Right forelimb (tissue), 1 donor: ENCODE results near the gene DHRS13.

ENCODE experiments used
- DNase-seq: peaks from one replicate; pipeline ENCODE4 v3.0.0-alpha.2; 2018

Gene DHRS13

GRCh38 chr17:28902819-28903545 lies at the start of gene DHRS13:
Gene DHRS13 (minus strand): TSS chr17:28903079. CDS start chr17:28902944, 135 bp downstream.
- peak; percentile 92 for DNase-seq

GRCh38 chr17:28951991-28952975 lies 49.4 kb upstream of the DHRS13 start:
- DNase-seq: peak; percentile 95

DNA sequence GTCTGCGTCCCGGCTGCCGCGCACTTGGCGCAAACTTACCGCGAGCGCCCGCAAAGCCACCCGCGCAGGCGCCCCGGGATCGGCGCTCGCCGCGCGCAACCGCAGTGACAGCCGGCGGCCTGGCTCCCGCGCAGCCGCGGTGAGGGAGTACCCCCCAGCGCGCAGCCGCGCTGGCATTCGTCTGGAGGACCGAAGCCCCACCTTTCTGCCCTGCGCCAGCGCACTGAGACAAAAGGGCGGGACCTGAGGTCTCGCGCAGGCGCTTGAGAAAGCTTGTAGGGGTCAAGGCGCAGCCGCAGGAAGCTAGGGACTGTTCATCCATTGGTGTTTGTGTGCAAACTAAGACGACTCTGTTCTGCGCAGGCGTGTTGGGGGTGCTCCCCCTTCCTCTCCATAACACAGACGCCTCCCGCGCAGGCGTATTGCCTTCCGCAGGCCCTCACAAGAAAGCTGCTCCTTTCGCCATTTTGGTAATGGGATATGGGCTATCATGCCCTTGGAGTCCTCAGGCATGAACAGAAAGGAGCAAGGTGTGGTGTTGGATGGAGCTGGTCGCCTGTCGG lies 48.6 kb upstream of the DHRS13 start, which contains the start of gene PHF12:
Gene PHF12, minus strand, starts transcription at position 91 of the 563 bp plus-strand sequence. CDS start 558 bp downstream, outside the sequence.
- peak; percentile 98 for DNase-seq

DNA sequence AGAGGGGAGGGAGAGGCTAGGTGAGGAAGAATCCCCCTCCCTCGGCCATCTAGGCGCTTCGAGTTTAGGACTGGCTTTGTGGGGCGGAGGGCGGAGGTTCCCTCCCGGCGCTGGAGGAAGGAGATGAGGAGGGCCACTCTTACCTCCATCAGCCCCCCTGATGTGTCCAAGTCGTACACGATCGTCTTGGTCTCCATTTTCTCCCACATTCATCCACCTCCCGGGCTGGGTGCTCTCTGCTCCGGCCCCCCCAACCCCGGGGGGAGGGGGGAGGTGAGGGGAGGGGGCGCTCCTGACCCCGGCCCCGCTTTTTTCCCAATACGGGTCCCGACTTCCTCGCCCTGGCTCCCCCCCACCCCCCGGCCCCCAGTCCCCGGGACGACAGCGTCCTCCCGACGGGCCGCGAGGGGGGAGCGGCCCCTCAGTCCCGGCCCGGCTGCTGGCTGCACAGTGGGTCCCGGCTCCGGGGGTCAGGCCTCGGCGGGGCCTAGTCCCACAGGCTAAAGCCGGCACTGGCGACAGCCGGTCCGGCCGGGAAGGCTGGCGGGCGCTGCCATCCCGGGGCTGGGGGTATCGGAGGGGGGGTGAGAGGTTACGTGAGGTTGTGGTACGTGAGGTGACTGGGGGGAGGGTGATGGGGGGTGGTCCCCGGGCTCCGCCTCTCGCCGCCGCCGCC lies 48.0 kb upstream of the DHRS13 start:
- no peak for DNase-seq

DNA sequence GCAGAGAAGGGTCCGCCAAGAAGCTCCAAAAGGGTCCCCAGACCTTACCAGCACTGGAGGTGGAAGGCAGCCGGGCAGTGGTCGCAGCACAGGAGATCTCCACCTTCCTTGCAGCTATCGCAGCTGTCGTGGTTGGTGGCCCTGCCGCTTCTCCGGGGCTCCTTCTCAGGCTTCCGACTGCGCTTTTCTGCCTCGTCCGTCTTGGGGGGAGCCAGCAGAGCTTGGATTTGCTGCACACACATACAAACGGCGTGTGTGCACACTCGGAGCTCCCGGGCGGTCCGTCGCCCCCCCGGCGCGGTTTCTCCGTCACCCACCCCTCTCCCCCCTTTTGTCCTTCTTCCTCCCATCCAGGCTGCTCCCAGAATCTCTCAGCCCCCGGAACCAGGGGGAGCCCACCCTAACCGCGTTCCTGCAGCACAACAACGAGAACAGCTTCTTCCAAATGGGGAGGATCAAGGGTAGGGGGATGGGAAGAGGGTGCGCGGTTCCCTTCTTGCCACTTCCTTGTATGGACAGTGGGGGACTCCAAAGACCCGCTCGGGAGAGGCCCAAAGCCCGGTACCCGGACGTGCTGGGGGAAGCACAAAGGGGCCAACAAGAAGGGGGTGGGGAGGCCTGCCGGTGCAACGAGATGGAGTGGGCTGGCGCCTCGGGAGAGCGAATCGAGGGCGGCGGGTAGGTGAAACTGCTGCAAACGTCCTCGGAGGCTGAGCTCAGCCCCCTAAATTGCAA lies 47.3 kb upstream of the DHRS13 start:
- peak; percentile 66 for DNase-seq

DNA sequence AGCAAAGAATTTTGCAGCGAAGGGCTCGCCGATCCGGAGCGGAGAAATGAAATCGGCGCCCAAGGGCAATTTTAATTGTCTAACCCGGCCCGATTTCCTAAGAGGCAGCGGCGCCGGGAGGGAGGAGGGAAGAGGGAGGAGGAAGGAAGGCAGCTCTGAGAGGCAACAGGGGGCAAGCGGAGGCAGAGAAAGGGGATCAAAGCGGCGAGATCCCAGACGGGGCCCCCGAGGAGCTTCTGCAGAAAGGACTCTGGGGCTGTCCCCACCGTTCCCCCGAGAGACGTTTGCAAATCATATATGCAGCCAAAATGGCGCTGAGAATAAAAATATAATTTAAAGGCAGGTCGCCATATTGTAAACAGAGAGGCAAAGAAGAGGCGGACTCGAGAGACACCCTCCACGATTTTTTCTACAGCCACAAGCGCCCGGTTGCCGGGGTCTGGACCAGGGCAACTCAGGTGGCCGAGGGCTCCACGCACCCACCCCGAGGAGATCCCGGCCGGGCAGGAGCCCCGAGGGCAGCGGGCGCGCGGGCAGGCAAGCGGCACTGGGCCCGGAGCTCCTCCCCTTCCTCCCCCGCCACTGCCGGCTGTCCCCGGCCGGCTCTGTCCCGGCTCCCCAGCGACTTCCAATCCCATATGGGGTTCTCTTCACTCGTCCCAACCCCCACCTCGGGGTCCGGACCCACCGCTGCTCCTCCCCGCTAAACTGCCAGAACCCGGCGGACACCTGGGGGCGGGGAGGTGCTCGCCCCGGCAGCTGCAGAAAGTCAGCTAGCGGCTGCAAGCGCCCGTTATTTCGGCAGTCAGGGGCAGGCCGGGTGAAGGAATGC lies 46.5 kb upstream of the DHRS13 start:
- peak; percentile 77 for DNase-seq

DNA sequence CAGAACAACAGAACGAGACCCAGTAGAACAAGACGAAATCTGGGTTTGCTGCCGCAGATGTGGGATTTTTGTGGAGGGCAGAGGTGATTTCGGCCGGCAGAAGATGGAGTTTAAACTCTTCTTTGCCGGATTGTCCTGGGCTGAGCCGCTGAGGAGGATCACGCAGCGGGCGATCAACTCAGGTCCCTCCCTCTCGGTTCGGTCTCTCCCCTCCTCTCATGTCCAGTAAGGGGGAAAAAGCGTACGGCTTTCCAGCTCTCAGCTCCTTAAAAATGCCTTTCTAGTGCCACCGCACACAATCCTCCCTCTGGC lies 46.0 kb upstream of the DHRS13 start:
- no peak for DNase-seq

GRCh38 chr17:28948342-28948741 lies 45.5 kb upstream of the DHRS13 start:
- no peak for DNase-seq

DNA sequence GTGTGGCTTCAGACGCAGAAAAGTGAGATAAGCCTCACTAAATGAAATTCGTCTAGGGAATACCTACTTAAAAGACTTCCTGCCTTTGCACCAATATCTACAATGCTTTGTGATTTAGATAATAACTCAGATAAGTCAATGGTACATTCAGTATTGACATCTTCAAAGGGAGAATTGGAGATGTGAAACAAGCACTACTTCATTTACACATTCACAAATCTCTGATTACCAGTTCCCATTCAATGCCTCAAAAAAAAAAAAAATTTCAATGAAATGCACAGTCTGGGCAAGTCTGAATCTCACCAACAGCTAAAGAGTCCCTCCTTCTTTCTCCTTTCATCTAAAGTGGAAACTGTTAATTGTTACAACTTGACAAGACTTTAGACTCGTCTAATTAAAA lies 44.8 kb upstream of the DHRS13 start:
- no peak for DNase-seq

- no peak for DNase-seq
Observed at GRCh38 chr17:28946239-28946638, 43.4 kb upstream of the DHRS13 start.

DNA sequence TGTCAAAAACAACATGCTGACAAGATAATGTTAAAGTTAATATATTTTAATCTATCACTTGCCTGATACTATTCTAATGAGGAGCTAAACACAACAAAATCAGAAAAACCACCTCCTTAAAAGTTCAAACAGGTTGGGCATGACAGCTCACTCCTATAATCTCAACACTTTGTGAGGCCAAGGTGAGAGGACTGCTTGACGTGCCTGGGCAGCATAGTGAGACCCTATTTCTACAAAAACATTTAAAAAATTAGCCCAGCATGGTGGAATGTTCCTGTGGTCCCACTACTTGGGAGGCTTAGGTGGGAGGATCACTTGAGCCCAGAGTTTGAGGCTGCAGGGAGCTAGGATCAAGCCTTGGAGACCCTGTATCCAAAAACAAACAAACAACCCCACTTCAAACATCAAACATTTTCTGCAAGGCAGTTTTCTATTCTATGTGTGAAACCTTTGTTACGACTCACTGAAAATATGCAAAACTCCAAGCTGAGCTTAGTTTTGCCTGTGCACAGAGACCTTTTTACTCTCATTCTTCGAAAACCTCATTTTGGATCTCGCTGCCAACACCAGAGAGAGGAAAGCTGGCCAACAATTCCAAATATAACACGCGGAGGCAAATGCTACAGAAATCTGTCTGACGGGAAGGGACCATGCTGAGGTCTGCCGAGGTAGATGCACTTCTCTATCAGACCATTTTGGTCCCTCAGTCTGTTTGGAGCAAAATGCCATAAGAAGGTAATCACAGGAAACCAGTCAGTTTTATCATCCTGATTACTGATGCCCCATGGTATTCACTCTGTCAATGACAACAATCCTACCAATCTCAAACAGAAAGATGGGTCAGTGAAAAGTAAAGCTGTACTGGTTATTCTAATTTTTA lies 42.2 kb upstream of the DHRS13 start:
- DNase-seq: no peak

- DNase-seq: no peak
Observed at GRCh38 chr17:28944343-28944742, 41.5 kb upstream of the DHRS13 start.

DNA sequence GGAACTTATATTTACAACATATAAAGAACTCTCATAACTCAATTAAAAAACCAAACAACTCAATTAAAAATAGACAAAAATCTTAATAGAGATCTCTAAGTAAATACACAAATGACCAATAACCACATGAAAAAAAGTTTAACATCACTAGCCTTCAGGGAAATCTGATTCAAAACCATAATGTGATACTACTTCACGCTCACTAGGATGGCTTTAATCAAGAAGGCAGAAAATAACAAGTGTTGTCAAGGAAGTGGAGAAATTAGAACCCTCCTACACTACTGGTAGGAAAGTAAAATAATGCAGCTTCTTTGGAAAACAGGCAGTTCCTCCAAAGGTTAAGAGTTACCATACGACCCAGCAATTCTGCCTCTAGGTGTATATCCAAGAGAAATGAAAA lies 40.0 kb upstream of the DHRS13 start:
- no peak for DNase-seq

GRCh38 chr17:28941251-28941650 lies 38.4 kb upstream of the DHRS13 start:
- no peak for DNase-seq

- DNase-seq: no peak
Observed at GRCh38 chr17:28940675-28941074, 37.8 kb upstream of the DHRS13 start.

DNA sequence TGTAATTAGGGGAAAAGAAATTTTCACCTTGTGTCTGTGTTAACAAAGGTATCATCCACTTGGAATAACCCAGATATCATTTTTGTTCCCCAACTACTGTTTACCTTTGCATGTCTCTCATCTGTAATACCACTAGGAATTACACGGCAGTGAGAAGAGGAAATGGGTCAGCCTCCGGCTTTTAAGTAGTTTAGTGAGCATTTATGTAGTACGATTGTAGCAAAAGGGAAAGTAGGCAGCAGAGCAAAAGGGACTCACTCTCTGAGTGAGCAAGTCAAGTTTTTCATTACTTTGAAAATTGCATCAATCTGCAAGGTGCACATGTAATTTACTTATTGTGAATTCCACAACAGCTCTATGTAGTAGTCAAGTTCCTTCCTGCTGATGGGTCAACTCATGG lies 37.3 kb upstream of the DHRS13 start:
- no peak for DNase-seq

- no peak for DNase-seq
Observed at GRCh38 chr17:28938552-28938951, 35.7 kb upstream of the DHRS13 start.

- no peak for DNase-seq
Observed at GRCh38 chr17:28937044-28937729, 34.3 kb upstream of the DHRS13 start.

- DNase-seq: no peak
Observed at GRCh38 chr17:28935744-28936460, 33.0 kb upstream of the DHRS13 start.
